IPS-20b (cell line): ENCODE results near the gene BCOR.

ENCODE experiments used
- H3K27ac ChIP-seq: one replicate; pipeline ENCODE4 v1.5.1; 2013; ENCODE audit warnings: low read length
- H3K27me3 ChIP-seq: 2 replicates; pipeline ENCODE4 v1.6.1; 2013; ENCODE audit warnings: mild to moderate bottlenecking, low read length, inconsistent platforms; ENCODE audit not compliant: insufficient read depth
- H3K36me3 ChIP-seq: 2 replicates; pipeline ENCODE4 v1.6.1; 2013; ENCODE audit warnings: low read depth, mild to moderate bottlenecking, inconsistent platforms, low read length, moderate library complexity; ENCODE audit not compliant: insufficient read depth
- H3K4me1 ChIP-seq: 2 replicates; pipeline ENCODE4 v1.6.1; 2013; ENCODE audit warnings: mild to moderate bottlenecking, control low read depth, inconsistent platforms, low read length, moderate library complexity; ENCODE audit not compliant: insufficient read depth
- H3K4me3 ChIP-seq: 2 replicates; pipeline ENCODE4 v1.5.1; 2013; ENCODE audit warnings: mild to moderate bottlenecking, low read length, inconsistent platforms
- H3K9ac ChIP-seq: 2 replicates; pipeline ENCODE4 v1.6.1; 2013; ENCODE audit warnings: low read depth, mild to moderate bottlenecking, inconsistent platforms, low read length, moderate library complexity
- H3K9me3 ChIP-seq: 2 replicates; pipeline ENCODE4 v1.6.1; 2013; ENCODE audit warnings: mild to moderate bottlenecking, low read depth, low read length, inconsistent platforms; ENCODE audit not compliant: insufficient read depth

BCOR gene

DNA sequence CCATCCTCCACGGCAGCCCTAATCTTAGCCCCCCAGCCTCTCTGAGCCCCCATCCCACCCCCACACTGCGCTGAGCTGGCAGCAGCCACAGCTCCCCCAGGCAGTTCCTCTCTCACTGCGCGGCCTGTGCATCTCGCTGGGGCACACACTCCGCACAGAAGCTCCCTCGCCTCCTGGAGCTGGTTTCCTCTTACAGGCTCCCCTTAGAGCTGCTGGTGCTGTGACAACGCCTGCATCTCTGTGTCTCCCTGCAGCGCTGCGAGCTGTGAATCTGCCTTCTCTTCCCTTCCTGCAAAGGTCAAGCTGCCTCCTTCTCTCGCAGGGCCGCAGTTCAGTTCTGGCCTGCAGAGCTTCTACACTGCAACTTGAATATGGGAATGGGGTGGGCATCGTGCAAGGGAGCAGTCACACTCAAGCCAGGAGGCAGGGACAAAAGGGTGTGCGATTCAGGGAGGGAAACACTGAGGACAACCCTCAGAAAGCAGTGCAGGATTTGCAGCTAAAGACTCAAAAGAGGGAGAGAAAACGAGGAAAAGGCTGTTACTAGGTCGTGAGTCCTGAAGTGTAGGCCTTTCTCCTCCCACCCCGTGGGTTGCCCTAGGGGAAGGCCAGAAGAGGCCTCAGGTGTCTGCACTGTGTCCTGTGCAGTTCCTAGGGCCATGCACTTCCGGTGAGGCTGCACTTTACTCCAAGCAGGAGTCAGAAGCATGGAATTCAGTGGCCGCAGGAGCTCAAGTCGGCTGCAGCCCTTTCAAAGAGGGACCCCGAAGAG lies 87.0 kb downstream of the BCOR start:
- no peaks in the 10 kb centered on the region for H3K9me3 ChIP-seq
- peaks cover 90% of the 10 kb centered on the region for H3K27me3 ChIP-seq
- H3K4me1 ChIP-seq, result peaks cover 17% of the 10 kb centered on the region; the same call in 1 of the 2 replicates
- H3K27ac ChIP-seq, result no peak overlapping the region
- H3K36me3 ChIP-seq, result no peaks in the 10 kb centered on the region
- H3K9ac ChIP-seq, result no peak overlapping the region
- H3K4me3 ChIP-seq, result no peak overlapping the region

- peaks cover 93% of the 10 kb centered on the region for H3K27me3 ChIP-seq
- peak overlapping the region; percentile 52; the same call in 1 of the 2 replicates for H3K4me3 ChIP-seq
These were observed 87.9 kb downstream of the BCOR start for GRCh38 chrX:40009890-40010289.

DNA sequence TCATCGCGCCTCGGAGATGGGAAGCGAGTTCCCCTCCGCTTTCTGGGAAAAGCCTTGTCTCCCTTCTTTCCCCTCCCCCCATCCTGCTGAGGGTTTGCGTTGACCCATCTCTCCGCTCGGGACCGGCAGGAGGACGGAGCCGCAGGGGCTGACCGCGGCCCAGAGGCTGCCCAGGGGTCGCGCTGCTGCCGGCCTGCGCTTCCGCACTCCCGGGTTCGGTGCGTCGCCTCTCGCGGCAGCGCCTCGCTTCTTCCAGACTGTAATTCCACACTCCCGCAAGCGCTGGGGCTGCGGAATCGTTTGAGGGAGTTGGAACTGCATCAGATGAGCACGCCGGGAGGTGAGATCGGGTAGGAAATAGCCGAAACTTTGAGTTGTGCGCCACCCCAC lies 88.3 kb downstream of the BCOR start:
- H3K4me1 ChIP-seq, result peaks cover 12% of the 10 kb centered on the region; the same call in 1 of the 2 replicates
- no peak overlapping the region; the same call in 1 of the 2 replicates for H3K9ac ChIP-seq
- H3K36me3 ChIP-seq, result no peaks in the 10 kb centered on the region
- H3K27me3 ChIP-seq, result peaks cover 97% of the 10 kb centered on the region
- peak overlapping the region; percentile 52; the same call in 1 of the 2 replicates for H3K4me3 ChIP-seq
- H3K27ac ChIP-seq, result no peak overlapping the region
- no peaks in the 10 kb centered on the region for H3K9me3 ChIP-seq

More at GRCh38 chrX:40009890-40010289, 87.9 kb downstream of the BCOR start:
- H3K4me1 ChIP-seq, result peaks cover 12% of the 10 kb centered on the region; the same call in 1 of the 2 replicates
- no peak overlapping the region for H3K27ac ChIP-seq
- no peaks in the 10 kb centered on the region for H3K36me3 ChIP-seq
- H3K9ac ChIP-seq, result no peak overlapping the region
- H3K9me3 ChIP-seq, result no peaks in the 10 kb centered on the region

DNA sequence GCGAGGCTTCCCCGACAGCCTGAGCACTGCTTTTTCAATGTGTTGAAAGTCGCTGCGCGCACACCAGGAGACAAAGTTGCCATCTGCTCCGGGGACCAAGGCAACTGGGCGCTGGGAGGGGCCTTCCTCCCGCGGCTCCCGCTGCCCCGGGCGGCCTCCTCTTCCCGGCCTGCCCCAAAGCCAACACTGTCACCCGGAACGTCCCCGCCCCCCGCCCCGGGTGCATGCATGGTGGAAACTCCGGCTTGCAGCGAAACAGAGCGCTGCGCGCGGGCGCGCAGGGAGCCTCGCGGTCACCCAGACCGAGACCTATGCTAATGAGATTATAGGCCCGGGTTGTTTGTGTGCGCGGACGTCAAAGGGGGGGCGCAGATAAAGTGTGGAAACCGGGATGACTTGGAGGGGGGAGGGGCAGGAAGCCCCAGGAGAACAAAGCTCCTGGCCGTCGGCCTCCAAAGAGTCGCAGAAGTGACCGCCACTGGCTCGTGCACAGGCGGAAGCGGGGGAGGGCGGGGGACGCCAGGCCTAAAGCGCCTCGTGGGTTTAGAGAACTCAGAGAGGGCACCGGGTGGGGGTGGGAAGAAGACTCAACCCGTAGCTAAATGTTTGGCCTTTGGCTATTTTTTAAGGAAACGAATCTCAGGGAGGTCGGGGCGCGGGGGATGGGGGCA lies 88.8 kb downstream of the BCOR start:
- Histone ChIP-seq H3K4me3 (peak overlapping the region; percentile 52; the same call in 1 of the 2 replicates), H3K4me1 (peaks cover 15% of the 10 kb centered on the region; the same call in 1 of the 2 replicates), H3K9me3 (no peaks in the 10 kb centered on the region), H3K9ac (no peak overlapping the region; the same call in 1 of the 2 replicates), H3K27me3 (peaks cover 100% of the 10 kb centered on the region), H3K27ac (no peak overlapping the region), H3K36me3 (no peaks in the 10 kb centered on the region)

DNA sequence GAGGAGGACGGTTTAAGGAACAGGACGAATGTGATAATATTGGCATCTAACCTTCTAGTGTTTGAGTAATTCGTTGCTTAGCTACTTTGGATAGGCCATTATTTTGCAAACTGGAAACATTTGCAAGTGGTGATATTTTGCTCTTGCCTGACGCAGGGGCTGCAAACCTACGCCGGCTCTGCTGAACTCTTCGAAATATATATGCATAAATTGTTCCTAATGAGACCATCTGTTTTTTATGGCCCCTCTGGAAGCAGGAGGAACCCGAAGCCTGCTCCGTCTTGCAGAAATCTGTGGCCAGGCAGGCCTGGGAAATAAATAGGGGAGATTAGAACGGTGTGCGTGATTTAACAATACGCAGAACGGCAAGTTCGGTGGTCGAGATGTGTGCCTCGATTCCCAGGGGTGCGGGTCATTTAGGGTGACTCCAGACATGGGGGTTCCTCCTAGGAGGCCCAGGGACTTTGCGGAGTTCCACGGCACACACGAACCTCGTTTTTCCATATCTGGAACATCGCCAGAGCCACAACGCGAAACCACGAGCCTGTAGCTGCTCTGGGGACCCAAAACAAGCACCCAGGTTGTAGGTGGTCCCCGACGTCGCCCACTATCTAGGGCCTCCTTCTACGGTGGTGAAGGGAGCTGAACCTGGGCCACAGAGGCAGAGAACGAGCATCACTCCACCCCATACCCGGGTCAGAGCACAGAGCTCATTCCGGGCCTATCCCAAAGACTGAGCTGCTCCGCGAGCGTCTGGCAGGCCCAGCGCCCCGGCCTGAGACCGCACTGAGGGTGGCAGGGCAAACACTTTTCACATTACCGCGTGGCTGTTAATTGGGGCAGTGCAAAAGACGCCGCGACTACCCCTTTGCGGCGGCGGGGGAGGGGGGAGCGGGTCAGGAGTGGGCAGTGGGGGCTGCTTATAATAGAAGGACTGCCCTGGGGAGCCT lies 89.7 kb downstream of the BCOR start:
- Histone ChIP-seq H3K36me3 (no peaks in the 10 kb centered on the region), H3K27ac (no peak overlapping the region), H3K4me1 (peaks cover 24% of the 10 kb centered on the region; the same call in 1 of the 2 replicates), H3K4me3 (peak overlapping the region; percentile 63), H3K27me3 (peaks cover 100% of the 10 kb centered on the region), H3K9me3 (no peaks in the 10 kb centered on the region), H3K9ac (no peak overlapping the region)

- Histone ChIP-seq H3K27me3 (peaks cover 100% of the 10 kb centered on the region), H3K36me3 (no peaks in the 10 kb centered on the region), H3K4me3 (peak overlapping the region; percentile 63), H3K9ac (no peak overlapping the region), H3K9me3 (no peaks in the 10 kb centered on the region), H3K27ac (no peak overlapping the region), H3K4me1 (peaks cover 28% of the 10 kb centered on the region; the same call in 1 of the 2 replicates)
These were observed 90.5 kb downstream of the BCOR start for GRCh38 chrX:40007131-40007755.

GRCh38 chrX:40006106-40007017 lies 91.4 kb downstream of the BCOR start:
- Histone ChIP-seq H3K9ac (no peak overlapping the region; the same call in 1 of the 2 replicates), H3K9me3 (no peaks in the 10 kb centered on the region), H3K27me3 (peaks cover 91% of the 10 kb centered on the region), H3K4me1 (peaks cover 28% of the 10 kb centered on the region; the same call in 1 of the 2 replicates), H3K36me3 (no peaks in the 10 kb centered on the region), H3K4me3 (peak overlapping the region; percentile 63), H3K27ac (no peak overlapping the region)

DNA sequence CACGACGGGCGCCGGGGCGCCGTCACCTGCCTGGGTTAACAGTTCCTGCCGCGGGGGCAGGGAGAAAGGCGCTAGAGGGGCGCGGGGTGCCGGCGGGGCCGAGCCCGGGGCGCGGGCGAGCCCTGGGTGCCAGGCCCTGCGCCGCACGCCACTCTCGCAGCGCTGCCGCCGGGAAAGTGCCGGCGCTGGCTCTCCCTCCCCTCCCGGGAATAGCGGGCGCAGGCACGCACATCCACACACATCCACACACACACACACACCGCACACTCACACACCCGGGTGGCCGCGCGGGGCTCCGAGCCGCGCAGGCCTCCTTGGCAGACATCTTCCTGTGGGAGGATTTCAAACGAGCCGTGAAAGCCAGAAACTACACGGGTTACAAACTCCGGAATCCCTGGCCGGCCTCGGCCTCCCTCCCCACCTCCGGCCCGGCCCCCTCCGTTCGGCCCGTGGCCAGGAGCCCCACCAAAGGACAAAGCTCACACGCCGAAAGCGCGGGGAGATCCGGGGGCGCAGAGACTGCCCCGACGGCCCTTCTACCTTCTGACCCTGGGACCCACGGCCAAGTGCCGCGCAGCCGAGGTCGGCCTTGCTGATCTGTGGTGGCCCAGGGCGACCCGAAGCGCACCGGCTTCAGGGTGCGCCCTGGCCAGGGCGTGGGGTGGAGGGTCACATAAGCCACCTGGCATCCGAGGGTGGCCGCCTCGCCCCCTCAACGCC lies 92.3 kb downstream of the BCOR start:
- H3K4me1 ChIP-seq, result peaks cover 22% of the 10 kb centered on the region; the same call in 1 of the 2 replicates
- H3K4me3 ChIP-seq, result peak overlapping the region; percentile 63
- peaks cover 82% of the 10 kb centered on the region for H3K27me3 ChIP-seq
- H3K9ac ChIP-seq, result no peak overlapping the region; the same call in 1 of the 2 replicates
- H3K27ac ChIP-seq, result no peak overlapping the region
- no peaks in the 10 kb centered on the region for H3K9me3 ChIP-seq
- no peaks in the 10 kb centered on the region for H3K36me3 ChIP-seq

GRCh38 chrX:40004921-40005291 lies 92.9 kb downstream of the BCOR start:
- Histone ChIP-seq H3K36me3 (no peaks in the 10 kb centered on the region), H3K9ac (no peak overlapping the region), H3K27ac (no peak overlapping the region), H3K4me1 (peaks cover 22% of the 10 kb centered on the region; the same call in 1 of the 2 replicates), H3K27me3 (peaks cover 77% of the 10 kb centered on the region), H3K4me3 (peak overlapping the region; percentile 63; the same call in 1 of the 2 replicates), H3K9me3 (no peaks in the 10 kb centered on the region)

DNA sequence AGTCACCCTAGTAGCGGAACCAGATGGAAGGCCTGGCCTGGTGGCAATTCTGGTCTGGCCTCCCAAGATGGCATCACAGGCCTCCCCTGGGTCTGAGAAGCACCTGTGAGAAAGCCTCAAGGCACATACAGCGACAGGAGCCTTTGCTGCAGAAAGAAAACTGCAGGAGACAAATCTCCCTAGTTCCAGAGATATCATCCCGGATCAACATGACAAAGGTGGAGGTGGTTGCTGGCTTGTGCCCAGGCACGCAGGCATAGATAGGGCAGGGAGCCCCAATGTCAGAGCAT lies 93.6 kb downstream of the BCOR start:
- peaks cover 22% of the 10 kb centered on the region; the same call in 1 of the 2 replicates for H3K4me1 ChIP-seq
- H3K9ac ChIP-seq, result no peak overlapping the region
- no peaks in the 10 kb centered on the region for H3K9me3 ChIP-seq
- H3K27me3 ChIP-seq, result peaks cover 70% of the 10 kb centered on the region
- H3K36me3 ChIP-seq, result no peaks in the 10 kb centered on the region
- peak overlapping the region; percentile 63; the same call in 1 of the 2 replicates for H3K4me3 ChIP-seq
- no peak overlapping the region for H3K27ac ChIP-seq
